ENCODE results near the gene GMDS. TPM values are rescaled to one million over a fixed set of nuclear protein-coding genes. Genes with fewer than 3 reads are reported as not detected.

GMDS gene
- total RNA-seq, 2 experiments from 2014 or later, result 13.9 to 16.4 TPM

DNA sequence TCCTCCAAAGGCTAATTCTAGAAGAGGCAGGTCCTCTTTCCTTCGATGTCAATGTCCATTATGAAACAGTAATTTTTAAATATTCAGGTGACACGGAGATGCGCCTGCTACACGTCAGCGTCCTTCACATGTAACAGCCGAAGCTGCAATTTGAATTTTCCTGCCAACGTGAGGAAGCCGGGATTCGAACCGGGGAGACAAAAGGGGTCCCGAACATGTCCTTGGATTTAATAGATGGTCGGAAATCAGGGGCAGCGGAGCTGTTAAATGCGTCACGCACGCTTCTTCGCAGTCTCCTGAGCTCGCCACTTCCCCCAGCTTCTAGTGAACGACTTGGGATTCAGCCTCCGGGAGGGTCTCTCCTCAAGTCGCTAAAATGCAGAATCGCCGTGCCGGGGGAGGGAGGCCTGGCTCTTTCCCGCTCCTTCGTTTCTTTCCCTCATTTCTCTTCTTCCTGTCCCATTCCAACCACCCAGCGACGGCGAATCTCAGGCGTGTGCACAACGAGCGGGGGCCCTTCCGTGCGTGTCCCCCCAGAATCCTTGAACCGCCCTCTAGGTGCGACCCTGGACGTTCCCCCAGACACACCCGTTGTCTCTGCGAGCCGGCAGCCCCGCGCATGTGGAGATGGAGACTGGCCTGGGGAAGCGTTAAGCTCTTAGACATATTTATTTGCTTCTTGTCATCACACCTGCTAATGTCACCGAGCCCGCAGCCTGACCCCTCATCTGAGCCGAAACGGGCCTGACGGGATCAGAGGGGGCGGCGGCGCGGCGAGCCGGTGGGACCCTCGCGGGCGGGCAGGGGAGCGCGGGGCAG is 637.0 kb downstream of the GMDS start:
- H3K27ac Mint-ChIP-seq, result no peak overlapping the region
- TF ChIP-seq, protein P1, sequence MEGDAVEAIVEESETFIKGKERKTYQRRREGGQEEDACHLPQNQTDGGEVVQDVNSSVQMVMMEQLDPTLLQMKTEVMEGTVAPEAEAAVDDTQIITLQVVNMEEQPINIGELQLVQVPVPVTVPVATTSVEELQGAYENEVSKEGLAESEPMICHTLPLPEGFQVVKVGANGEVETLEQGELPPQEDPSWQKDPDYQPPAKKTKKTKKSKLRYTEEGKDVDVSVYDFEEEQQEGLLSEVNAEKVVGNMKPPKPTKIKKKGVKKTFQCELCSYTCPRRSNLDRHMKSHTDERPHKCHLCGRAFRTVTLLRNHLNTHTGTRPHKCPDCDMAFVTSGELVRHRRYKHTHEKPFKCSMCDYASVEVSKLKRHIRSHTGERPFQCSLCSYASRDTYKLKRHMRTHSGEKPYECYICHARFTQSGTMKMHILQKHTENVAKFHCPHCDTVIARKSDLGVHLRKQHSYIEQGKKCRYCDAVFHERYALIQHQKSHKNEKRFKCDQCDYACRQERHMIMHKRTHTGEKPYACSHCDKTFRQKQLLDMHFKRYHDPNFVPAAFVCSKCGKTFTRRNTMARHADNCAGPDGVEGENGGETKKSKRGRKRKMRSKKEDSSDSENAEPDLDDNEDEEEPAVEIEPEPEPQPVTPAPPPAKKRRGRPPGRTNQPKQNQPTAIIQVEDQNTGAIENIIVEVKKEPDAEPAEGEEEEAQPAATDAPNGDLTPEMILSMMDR (IDR thresholded peaks at IDR 0.05), result no peak
- POLR2A ChIA-PET, result interaction anchor here (1.5 kb wide), 1 partner anchor 1026 kb away, joined by 4 read pairs; no protein-coding TSS in a partner anchor
- Histone ChIP-seq H3K36me3 (ENCODE audit: insufficient read depth, low read length) (no peaks in the 10 kb centered on the region), H3K4me1 (ENCODE audit: insufficient read depth, low read length) (peaks cover 67% of the 10 kb centered on the region), H3K27ac (ENCODE audit: low read depth in 1 of 2, low read length in 2 of 2) (no peak overlapping the region), H3K27me3 (ENCODE audit: control insufficient read depth in 1 of 2, insufficient read depth in 2 of 2, low read length in 2 of 2) (peaks cover 66 to 80% of the 10 kb centered on the region in 2 experiments), H3K4me3 (ENCODE audit: low read length) (no peak overlapping the region), H3K9me3 (ENCODE audit: control insufficient read depth in 1 of 2, insufficient read depth in 1 of 2, low read length in 2 of 2) (peaks cover 0 to 30% of the 10 kb centered on the region in 2 experiments)
- DNase-seq (peak in 1 of 14 experiments; percentile 16), ATAC-seq (ENCODE audit: poor library complexity) (no peak)
- H3K4me3 Mint-ChIP-seq, result peak overlapping the region; percentile 85
- H3K27me3 Mint-ChIP-seq, result peaks cover 72% of the 10 kb centered on the region
- intact Hi-C loops (cut with DNase I, micrococcal nuclease), result loop anchor here in 1 of 2 experiments (10.0 kb wide), 1 partner anchor 836 kb away; no protein-coding TSS in a partner anchor
- CTCF ChIA-PET, result no interaction called here
- peaks cover 58% of the 10 kb centered on the region for H3K4me1 Mint-ChIP-seq (ENCODE audit: low read depth)
- peaks cover 6% of the 10 kb centered on the region for H3K36me3 Mint-ChIP-seq (ENCODE audit: low read depth)
- no peaks in the 10 kb centered on the region for H3K9me3 Mint-ChIP-seq

DNA sequence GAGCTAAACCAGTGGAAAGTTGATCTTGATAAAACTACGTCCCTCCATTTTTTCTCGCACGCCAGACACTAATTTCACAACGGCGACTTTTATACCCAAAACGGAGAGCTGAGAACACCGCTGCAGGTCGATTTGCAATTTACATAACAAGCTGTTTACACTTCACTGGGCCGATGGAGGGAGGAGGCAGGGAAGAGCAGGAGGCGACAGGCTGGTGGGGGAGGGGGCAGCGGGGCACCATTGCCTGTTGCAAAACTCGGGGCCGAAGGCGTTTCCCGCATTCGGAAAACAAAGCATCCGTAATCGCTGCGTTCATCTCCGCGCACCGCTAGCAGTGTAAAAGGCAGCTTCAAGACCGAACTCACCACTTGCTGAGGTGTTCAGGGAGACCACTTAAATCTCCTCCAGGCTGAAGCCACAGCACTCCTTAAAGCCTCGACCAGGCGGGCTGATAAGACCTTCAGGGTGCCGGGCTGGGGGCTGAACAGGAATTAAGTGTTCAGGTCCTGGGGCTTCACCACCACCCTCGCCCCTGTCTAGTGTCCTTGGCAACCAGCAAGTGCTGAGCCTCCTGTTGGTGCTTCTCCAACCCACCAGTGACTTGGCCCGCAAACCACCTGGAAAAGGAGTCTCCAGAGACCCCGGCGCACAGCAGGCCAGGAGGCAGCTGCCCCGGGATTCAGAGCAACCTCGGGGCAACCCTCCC is 637.7 kb downstream of the GMDS start:
- intact Hi-C loops (cut with DNase I, micrococcal nuclease), result loop anchor here in 1 of 2 experiments (10.0 kb wide), 1 partner anchor 837 kb away; no protein-coding TSS in a partner anchor
- no peak overlapping the region for H3K27ac Mint-ChIP-seq
- peaks cover 50% of the 10 kb centered on the region for H3K4me1 Mint-ChIP-seq (ENCODE audit: low read depth)
- no peaks in the 10 kb centered on the region for H3K9me3 Mint-ChIP-seq
- H3K4me1 ChIP-seq (ENCODE audit: insufficient read depth, low read length), result peaks cover 66% of the 10 kb centered on the region
- H3K27ac ChIP-seq (ENCODE audit: low read depth in 1 of 2, low read length in 2 of 2), result no peak overlapping the region
- peaks cover 65 to 80% of the 10 kb centered on the region in 2 experiments for H3K27me3 ChIP-seq (ENCODE audit: control insufficient read depth in 1 of 2, insufficient read depth in 2 of 2, low read length in 2 of 2)
- ATAC-seq (ENCODE audit: poor library complexity), result no peak
- peaks cover 6% of the 10 kb centered on the region for H3K36me3 Mint-ChIP-seq (ENCODE audit: low read depth)
- ChIA-PET CTCF (interaction anchor here (1.0 kb wide), 1 partner anchor 11 kb away, joined by 3 read pairs; no protein-coding TSS in a partner anchor), POLR2A (interaction anchor here (0.8 to 1.5 kb wide), 2 partner anchors 12 to 1027 kb away, joined by 3 to 4 read pairs; no protein-coding TSS in a partner anchor)
- no peaks in the 10 kb centered on the region for H3K36me3 ChIP-seq (ENCODE audit: insufficient read depth, low read length)
- no peak overlapping the region for H3K4me3 ChIP-seq (ENCODE audit: low read length)
- H3K4me3 Mint-ChIP-seq, result peak overlapping the region; percentile 85
- peak in 1 of 14 experiments; percentile 38 for DNase-seq
- TF ChIP-seq, protein P1 (IDR thresholded peaks at IDR 0.05), result no peak
- peaks cover 0 to 30% of the 10 kb centered on the region in 2 experiments for H3K9me3 ChIP-seq (ENCODE audit: control insufficient read depth in 1 of 2, insufficient read depth in 1 of 2, low read length in 2 of 2)
- H3K27me3 Mint-ChIP-seq, result peaks cover 72% of the 10 kb centered on the region

DNA sequence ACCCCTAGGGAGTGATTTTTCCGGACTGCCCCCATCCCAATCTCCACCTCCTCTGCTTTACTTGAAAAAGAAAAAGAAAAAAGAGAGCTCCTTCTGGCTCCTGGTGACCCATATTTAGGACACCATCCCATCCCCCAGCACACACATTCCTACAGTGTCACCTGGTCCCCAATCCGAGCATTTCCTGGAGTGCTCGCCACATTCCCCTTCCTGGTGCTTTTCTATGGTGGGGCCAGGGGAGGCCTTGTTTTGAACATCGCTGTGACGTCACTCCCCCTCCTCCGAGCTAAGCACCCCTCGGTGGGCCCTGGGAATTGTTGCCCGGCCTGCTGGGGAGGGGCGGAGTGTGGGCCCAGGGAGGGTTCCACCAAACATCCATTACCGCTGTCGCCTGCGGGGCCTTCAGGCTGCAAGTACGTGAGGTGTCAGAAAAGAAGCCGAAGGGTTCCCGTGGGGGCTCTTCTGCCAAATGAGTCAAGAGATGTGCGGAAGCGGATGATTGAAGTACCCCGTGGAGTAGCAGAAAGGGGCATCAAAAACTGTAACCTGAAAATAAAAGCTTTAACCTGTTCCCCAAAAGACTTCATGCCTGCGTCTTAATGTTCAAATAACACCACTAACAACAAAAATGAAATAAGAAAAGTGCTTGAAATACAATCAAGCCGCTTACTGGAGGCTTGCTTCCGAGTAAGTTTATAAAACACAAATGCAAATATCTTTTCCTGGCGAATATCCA is 638.5 kb downstream of the GMDS start:
- H3K27me3 Mint-ChIP-seq, result peaks cover 72% of the 10 kb centered on the region
- Histone ChIP-seq H3K27ac (ENCODE audit: low read depth in 1 of 2, low read length in 2 of 2) (no peak overlapping the region), H3K36me3 (ENCODE audit: insufficient read depth, low read length) (no peaks in the 10 kb centered on the region), H3K27me3 (ENCODE audit: control insufficient read depth in 1 of 2, insufficient read depth in 2 of 2, low read length in 2 of 2) (peaks cover 67 to 80% of the 10 kb centered on the region in 2 experiments), H3K4me1 (ENCODE audit: insufficient read depth, low read length) (peaks cover 63% of the 10 kb centered on the region), H3K9me3 (ENCODE audit: control insufficient read depth in 1 of 2, insufficient read depth in 1 of 2, low read length in 2 of 2) (peaks cover 0 to 30% of the 10 kb centered on the region in 2 experiments), H3K4me3 (ENCODE audit: low read length) (no peak overlapping the region)
- ChIA-PET CTCF (interaction anchor here (1.0 to 1.5 kb wide), 2 partner anchors 11 to 1028 kb away, joined by 3 read pairs; no protein-coding TSS in a partner anchor), POLR2A (interaction anchor here (0.8 to 1.5 kb wide), 2 partner anchors 13 to 1027 kb away, joined by 3 to 4 read pairs; no protein-coding TSS in a partner anchor)
- peaks cover 43% of the 10 kb centered on the region for H3K4me1 Mint-ChIP-seq (ENCODE audit: low read depth)
- TF ChIP-seq, protein P1 (IDR thresholded peaks at IDR 0.05), result no peak
- no peak for ATAC-seq (ENCODE audit: poor library complexity)
- peak in 1 of 14 experiments; percentile 14 for DNase-seq
- H3K36me3 Mint-ChIP-seq (ENCODE audit: low read depth), result peaks cover 2% of the 10 kb centered on the region
- no peak overlapping the region for H3K27ac Mint-ChIP-seq
- H3K4me3 Mint-ChIP-seq, result peak overlapping the region; percentile 62
- intact Hi-C loops (cut with DNase I, micrococcal nuclease), result loop anchor here in 1 of 2 experiments (10.0 kb wide), 1 partner anchor 838 kb away; no protein-coding TSS in a partner anchor
- no peaks in the 10 kb centered on the region for H3K9me3 Mint-ChIP-seq

Measured in CD4-positive, alpha-beta T cell (primary cell).